ENCODE results near the gene SPATA17.

The SPATA17 gene

DNA sequence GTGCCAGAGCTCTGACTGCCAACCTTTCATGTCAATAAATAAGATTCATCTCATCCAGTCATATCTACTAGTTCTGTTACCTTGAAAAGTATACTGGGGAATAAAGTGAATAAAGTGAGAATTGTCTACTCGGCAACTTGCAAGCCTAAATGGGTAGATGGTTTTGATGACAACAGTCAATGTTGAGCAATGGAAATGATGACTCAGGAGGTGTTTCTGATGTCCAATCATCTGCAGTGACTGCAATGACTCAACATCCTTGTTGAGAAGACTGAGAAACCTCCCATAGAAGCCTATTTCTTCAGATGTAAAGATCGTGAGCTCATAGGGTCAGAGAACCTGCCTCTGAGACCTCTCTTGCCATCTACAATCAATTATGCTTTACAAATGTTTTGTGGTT lies 276.4 kb downstream of the SPATA17 start:
- no peak for DNase-seq
- TF ChIP-seq, protein P1, sequence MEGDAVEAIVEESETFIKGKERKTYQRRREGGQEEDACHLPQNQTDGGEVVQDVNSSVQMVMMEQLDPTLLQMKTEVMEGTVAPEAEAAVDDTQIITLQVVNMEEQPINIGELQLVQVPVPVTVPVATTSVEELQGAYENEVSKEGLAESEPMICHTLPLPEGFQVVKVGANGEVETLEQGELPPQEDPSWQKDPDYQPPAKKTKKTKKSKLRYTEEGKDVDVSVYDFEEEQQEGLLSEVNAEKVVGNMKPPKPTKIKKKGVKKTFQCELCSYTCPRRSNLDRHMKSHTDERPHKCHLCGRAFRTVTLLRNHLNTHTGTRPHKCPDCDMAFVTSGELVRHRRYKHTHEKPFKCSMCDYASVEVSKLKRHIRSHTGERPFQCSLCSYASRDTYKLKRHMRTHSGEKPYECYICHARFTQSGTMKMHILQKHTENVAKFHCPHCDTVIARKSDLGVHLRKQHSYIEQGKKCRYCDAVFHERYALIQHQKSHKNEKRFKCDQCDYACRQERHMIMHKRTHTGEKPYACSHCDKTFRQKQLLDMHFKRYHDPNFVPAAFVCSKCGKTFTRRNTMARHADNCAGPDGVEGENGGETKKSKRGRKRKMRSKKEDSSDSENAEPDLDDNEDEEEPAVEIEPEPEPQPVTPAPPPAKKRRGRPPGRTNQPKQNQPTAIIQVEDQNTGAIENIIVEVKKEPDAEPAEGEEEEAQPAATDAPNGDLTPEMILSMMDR (IDR thresholded peaks at IDR 0.05; ENCODE audit: low read depth, low read length), result no peak
- Histone ChIP-seq H3K27me3 (ENCODE audit: insufficient read depth, low read depth, severe bottlenecking) (no peaks in the 10 kb centered on the region), H3K9me3 (ENCODE audit: severe bottlenecking) (no peaks in the 10 kb centered on the region), H3K36me3 (no peaks in the 10 kb centered on the region), H3K4me3 (ENCODE audit: low read depth, low read length) (no peak overlapping the region), H3K27ac (no peak overlapping the region)

DNA sequence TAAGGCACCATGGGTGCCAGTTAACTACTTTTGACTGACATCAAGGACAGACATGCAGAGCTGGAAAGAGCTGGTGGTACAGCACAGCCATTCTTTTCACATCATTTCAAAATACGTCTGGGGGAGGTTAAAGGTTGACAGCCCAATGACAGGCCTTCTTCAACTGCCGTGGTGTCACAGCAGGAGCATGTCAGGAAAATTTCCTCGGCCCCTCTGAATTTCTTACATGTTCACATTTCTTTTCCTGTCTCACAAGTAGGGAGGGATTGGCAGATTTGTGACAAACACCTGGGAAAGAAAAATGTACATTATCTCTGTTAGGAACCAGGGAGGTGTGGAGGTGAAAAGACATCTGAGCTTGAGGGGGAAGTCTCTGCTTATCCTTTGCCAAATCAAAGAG lies 279.1 kb downstream of the SPATA17 start:
- TF ChIP-seq, protein P1 (IDR thresholded peaks at IDR 0.05; ENCODE audit: low read depth, low read length), result no peak
- Histone ChIP-seq H3K27ac (no peak overlapping the region), H3K4me3 (ENCODE audit: low read depth, low read length) (no peak overlapping the region), H3K9me3 (ENCODE audit: severe bottlenecking) (no peaks in the 10 kb centered on the region), H3K27me3 (ENCODE audit: insufficient read depth, low read depth, severe bottlenecking) (no peaks in the 10 kb centered on the region), H3K36me3 (no peaks in the 10 kb centered on the region)
- no peak for DNase-seq

DNA sequence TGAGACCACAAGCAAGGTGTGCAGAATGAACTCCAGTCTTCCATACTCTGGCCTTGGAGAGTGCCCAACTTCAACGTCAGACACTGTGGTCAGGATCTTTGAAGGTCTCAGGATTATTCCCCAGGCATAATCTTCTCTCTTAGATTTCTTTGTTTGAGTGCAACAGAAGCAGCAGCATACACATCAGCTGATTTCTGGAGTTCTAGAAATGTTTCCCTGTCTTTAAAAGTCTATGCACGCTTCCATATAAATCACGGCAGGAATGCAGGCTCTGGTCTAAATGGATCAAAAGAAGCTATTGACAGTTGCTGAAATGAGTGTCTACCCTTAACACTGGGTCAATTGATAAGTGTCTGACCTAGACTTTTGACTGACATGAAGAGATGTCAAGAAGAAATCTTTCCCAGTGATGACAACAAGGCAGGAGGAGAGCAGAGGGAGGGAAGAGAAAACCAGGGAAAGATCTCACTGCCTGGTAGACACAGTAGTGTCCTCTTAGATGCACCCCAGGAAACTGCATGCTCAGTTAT lies 279.7 kb downstream of the SPATA17 start:
- Histone ChIP-seq H3K27me3 (ENCODE audit: insufficient read depth, low read depth, severe bottlenecking) (no peaks in the 10 kb centered on the region), H3K27ac (no peak overlapping the region), H3K36me3 (no peaks in the 10 kb centered on the region), H3K9me3 (ENCODE audit: severe bottlenecking) (no peaks in the 10 kb centered on the region), H3K4me3 (ENCODE audit: low read depth, low read length) (no peak overlapping the region)
- TF ChIP-seq, protein P1 (IDR thresholded peaks at IDR 0.05; ENCODE audit: low read depth, low read length), result no peak
- DNase-seq, result no peak

DNA sequence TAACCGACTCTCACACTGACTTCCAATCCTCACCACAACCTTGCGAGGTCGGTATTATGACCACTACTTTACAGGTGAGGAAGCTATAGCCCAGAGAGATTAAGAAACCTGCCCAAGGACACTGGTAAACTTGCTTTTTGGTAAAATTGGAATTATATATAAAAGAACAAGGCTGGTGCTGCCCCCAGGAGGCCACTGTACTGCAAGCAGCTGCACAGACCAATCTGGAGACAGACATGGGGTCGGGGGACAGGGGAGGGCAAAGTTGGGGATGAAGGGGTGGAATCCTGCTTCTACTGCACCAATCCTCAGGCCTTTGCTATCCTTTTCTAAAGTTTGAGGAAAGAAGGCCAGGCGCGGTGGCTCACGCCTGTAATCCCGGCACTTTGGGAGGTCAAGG lies 280.8 kb downstream of the SPATA17 start:
- H3K4me3 ChIP-seq (ENCODE audit: low read depth, low read length), result no peak overlapping the region
- H3K9me3 ChIP-seq (ENCODE audit: severe bottlenecking), result no peaks in the 10 kb centered on the region
- no peaks in the 10 kb centered on the region for H3K27me3 ChIP-seq (ENCODE audit: insufficient read depth, low read depth, severe bottlenecking)
- peak; percentile 62 for DNase-seq
- TF ChIP-seq, protein P1 (IDR thresholded peaks at IDR 0.05; ENCODE audit: low read depth, low read length), result peak; percentile 57
- H3K36me3 ChIP-seq, result no peaks in the 10 kb centered on the region
- H3K27ac ChIP-seq, result no peak overlapping the region

DNA sequence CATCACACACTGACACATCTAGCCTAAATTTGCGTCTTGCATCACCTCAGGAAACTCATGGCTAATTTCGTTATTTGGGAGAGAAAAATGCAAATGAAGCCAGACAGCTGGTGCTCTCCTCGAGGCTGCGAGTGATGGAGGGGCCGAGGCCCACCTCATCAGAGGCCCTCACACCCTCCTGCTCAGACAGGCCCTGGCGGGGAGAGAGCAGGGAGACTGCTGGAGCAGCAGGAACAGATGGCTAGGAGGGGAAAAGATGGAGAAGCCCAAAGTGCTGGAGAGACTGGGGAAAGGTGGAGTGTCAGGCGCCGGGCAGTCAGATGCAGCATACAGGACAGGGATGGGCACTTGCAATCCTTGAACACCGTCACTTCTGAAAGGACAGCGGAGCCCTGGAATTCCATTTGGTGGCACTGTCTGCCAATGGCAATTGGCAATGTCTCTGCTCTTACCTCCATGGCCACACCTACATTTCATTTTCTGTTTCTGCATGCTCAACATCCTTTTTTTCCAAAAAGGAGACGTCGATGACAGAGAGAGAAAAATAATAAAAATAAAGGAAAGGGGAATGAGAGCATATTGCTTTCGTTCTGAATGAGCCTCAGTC lies 286.2 kb downstream of the SPATA17 start:
- Histone ChIP-seq H3K9me3 (ENCODE audit: severe bottlenecking) (no peaks in the 10 kb centered on the region), H3K27me3 (ENCODE audit: insufficient read depth, low read depth, severe bottlenecking) (no peaks in the 10 kb centered on the region), H3K36me3 (no peaks in the 10 kb centered on the region), H3K27ac (no peak overlapping the region), H3K4me3 (ENCODE audit: low read depth, low read length) (no peak overlapping the region)
- TF ChIP-seq, protein P1 (IDR thresholded peaks at IDR 0.05; ENCODE audit: low read depth, low read length), result 0 out of 2 replicates have a peak, but pooled peaks have one; percentile 20
- DNase-seq, result no peak
